K562 (cell line): Measurements from ENCODE around the gene RASAL3. TPM values are rescaled to one million over a fixed set of nuclear protein-coding genes. Genes with fewer than 3 reads are reported as not detected.

Source experiments
- ATAC-seq: fragments of 200-7000 bp; cut with Tn5 transposase; 3 replicates; pipeline ENCODE4 v1.9.1; 2020; ENCODE audit warnings: moderate library complexity
- BruUV-seq: library from RNA; stranded (reverse); fragments of 400-500 nt; replicated peaks from 2 replicates; lab custom pipeline; 2021; lab: Mats Ljungman, UMichigan
- CTCF ChIA-PET: fragments of 300-600 bp; formaldehyde crosslinking; extraction: SDS; loops from one replicate; lab custom pipeline; 2021; ENCODE audit warnings: low intra/inter-chr PET ratio; lab: Yijun Ruan, JAX
- POLR2A ChIA-PET: fragments of 300-600, 350-650 bp; sonication (Branson Sonifier 250); formaldehyde crosslinking; extraction: SDS; loops from one replicate; lab custom pipeline; 2021; ENCODE audit warnings: antibody characterized with exemption, inconsistent platforms; lab: Yijun Ruan, JAX
- DNase-seq, 4 experiments: peaks; one replicate each; pipeline versions ENCODE4 v3.0.0 to v3.0.0-alpha.2; 2011 to 2018; ENCODE audit warnings: low spot score in 3 of 4, mixed read lengths in 3 of 4; ENCODE audit errors: extremely low read depth in 1 of 4
- FAIRE-seq: peaks from 2 replicates; lab custom pipeline; 2011; peaks lifted over from hg19 to GRCh38; lab: Jason Lieb, UNC
- H2AFZ ChIP-seq: 2 replicates; pipeline ENCODE4 v1.6.0; 2011; ENCODE audit warnings: low read depth, low read length, control low read depth, inconsistent platforms
- H3K27ac ChIP-seq: fragments of 200-600 bp; 3 replicates; pipeline ENCODE4 v1.8.0; 2011; ENCODE audit warnings: low read depth, mild to moderate bottlenecking, control low read depth, inconsistent platforms, low read length, moderate library complexity, mixed read lengths; ENCODE audit errors: extremely low read depth
- H3K27me3 ChIP-seq, 2 experiments: fragments of 300-600 bp in 1 of 2; 2 replicates in 1 of 2; 3 replicates in 1 of 2; pipeline versions ENCODE4 v1.6.0 to v1.8.0; 2011; ENCODE audit warnings: inconsistent platforms in 2 of 2, low read length in 2 of 2, mild to moderate bottlenecking in 1 of 2, mixed read lengths in 1 of 2, moderate library complexity in 1 of 2; ENCODE audit not compliant: control insufficient read depth in 2 of 2, insufficient read depth in 2 of 2
- H3K36me3 ChIP-seq: fragments of 300-600 bp; 3 replicates; pipeline ENCODE4 v1.8.0; 2011; ENCODE audit warnings: mild to moderate bottlenecking, low read length, inconsistent platforms; ENCODE audit not compliant: control insufficient read depth, insufficient read depth
- H3K4me1 ChIP-seq, 2 experiments: fragments of 200-600 bp in 1 of 2; replicated peaks in 1 of 2; 2 replicates in 1 of 2; 3 replicates in 1 of 2; pipeline versions ENCODE4 v1.5.1 to v1.8.0; 2011; ENCODE audit warnings: inconsistent platforms in 2 of 2, low read length in 2 of 2, mild to moderate bottlenecking in 1 of 2, mixed read lengths in 1 of 2, moderate library complexity in 1 of 2; ENCODE audit not compliant: control insufficient read depth in 2 of 2, insufficient read depth in 2 of 2
- H3K4me2 ChIP-seq: 2 replicates; pipeline ENCODE4 v1.6.1; 2011; ENCODE audit warnings: low read length, control low read depth, inconsistent platforms, mixed read lengths; ENCODE audit not compliant: insufficient read depth
- H3K4me3 ChIP-seq: fragments of 200-600 bp; sonication (generic), shearing (Covaris generic); 2 replicates; pipeline ENCODE4 v1.5.1; 2016; ENCODE audit warnings: control low read depth, inconsistent platforms
- H3K79me2 ChIP-seq: fragments of 200-600 bp; 3 replicates; pipeline ENCODE4 v1.8.0; 2011; ENCODE audit warnings: low read length, inconsistent platforms; ENCODE audit not compliant: control insufficient read depth, insufficient read depth
- H3K9ac ChIP-seq, 2 experiments: 2 replicates each; pipeline versions ENCODE4 v1.6.0 to v1.6.1; 2011; ENCODE audit warnings: low read depth in 2 of 2, low read length in 2 of 2, control low read depth in 1 of 2, inconsistent platforms in 1 of 2, mild to moderate bottlenecking in 1 of 2, mixed read lengths in 1 of 2; ENCODE audit not compliant: insufficient read depth in 1 of 2
- H3K9me1 ChIP-seq: one replicate; pipeline ENCODE4 v1.6.0; 2011; ENCODE audit warnings: inconsistent platforms, mild to moderate bottlenecking, low read length, moderate library complexity; ENCODE audit not compliant: control insufficient read depth, insufficient read depth
- H3K9me3 ChIP-seq: replicated peaks from 2 replicates; pipeline ENCODE4 v1.5.1; 2011; ENCODE audit warnings: low read depth, low read length, inconsistent platforms; ENCODE audit not compliant: control insufficient read depth, insufficient read depth
- H4K20me1 ChIP-seq: replicated peaks from 2 replicates; pipeline ENCODE4 v1.6.1; 2011; ENCODE audit warnings: low read length, inconsistent platforms, mixed read lengths; ENCODE audit not compliant: control insufficient read depth, insufficient read depth
- ELF4 ChIP-seq: fragments of 450-650 bp; formaldehyde crosslinking; IDR thresholded peaks from 2 replicates; pipeline ENCODE4 v1.4.0; 2022; ENCODE audit warnings: missing genetic modification characterization
- HDAC1 ChIP-seq, 2 experiments: fragments of 450-650 bp; IDR thresholded peaks; 2 replicates each; pipeline ENCODE4 v1.6.1; 2016 to 2017; ENCODE audit warnings: inconsistent platforms in 1 of 2, mild to moderate bottlenecking in 1 of 2, moderate library complexity in 1 of 2
- KDM5B ChIP-seq: fragments of 200-600 bp; sonication (generic); IDR thresholded peaks from 2 replicates; pipeline ENCODE4 v1.6.1; 2012; ENCODE audit warnings: low read depth, mild to moderate bottlenecking, moderate library complexity, low read length, control low read depth, inconsistent platforms; ENCODE audit not compliant: insufficient replicate concordance
- MYC ChIP-seq, 2 experiments: fragments of 250-450 bp in 1 of 2; sonication (Bioruptor Pico) in 1 of 2; IDR thresholded peaks; 2 replicates each; pipeline versions ENCODE4 v1.5.1 to v1.6.1; 2012 to 2021; ENCODE audit warnings: low read depth in 2 of 2, borderline replicate concordance in 1 of 2, improper control_type of control experiment in 1 of 2, low read length in 1 of 2, mild to moderate bottlenecking in 1 of 2, moderate library complexity in 1 of 2
- TAF9B ChIP-seq: fragments of 450-650 bp; IDR thresholded peaks from 2 replicates; pipeline ENCODE4 v1.6.1; 2018; ENCODE audit warnings: mild to moderate bottlenecking; ENCODE audit not compliant: partially characterized antibody
- TEAD4 ChIP-seq, 2 experiments: sonication (generic) in 1 of 2; formaldehyde crosslinking in 1 of 2; IDR thresholded peaks; 2 replicates each; pipeline versions ENCODE4 v1.6.1 to v1.8.0; 2012 to 2022; ENCODE audit warnings: borderline replicate concordance in 1 of 2, inconsistent platforms in 1 of 2, low read length in 1 of 2, mild to moderate bottlenecking in 1 of 2, missing genetic modification reagents in 1 of 2
- TSHZ1 ChIP-seq: fragments of 250-450 bp; sonication (Bioruptor Pico); IDR thresholded peaks from 2 replicates; pipeline ENCODE4 v1.4.0; 2020; ENCODE audit warnings: mild to moderate bottlenecking, moderate library complexity
- ZC3H11A ChIP-seq: IDR thresholded peaks from 2 replicates; pipeline ENCODE4 v1.6.1; 2012; ENCODE audit warnings: low read depth, low read length, improper control_type of control experiment
- ZNF41 ChIP-seq: fragments of 250-450 bp; sonication (Bioruptor Pico); conservative IDR thresholded peaks from 2 replicates; pipeline ENCODE4 v1.4.0; 2020; ENCODE audit warnings: mild to moderate bottlenecking
- WGBS: fragments of 100-300 bp; shearing (Covaris generic); methylation state at CpG from one replicate; pipeline ENCODE4 v1.1.6; 2016; ENCODE audit warnings: low coverage, mixed read lengths; ENCODE audit not compliant: insufficient coverage; ENCODE audit errors: missing lambda C conversion rate; 5-methylcytosine and 5-hydroxymethylcytosine counted together
- in situ Hi-C: fragments of 300-500 bp; cut with MboI; formaldehyde crosslinking; loops from 4 replicates; pipeline ENCODE4 v1.15.0; 2018; ENCODE audit warnings: inconsistent platforms, mixed read lengths
- intact Hi-C: fragments of 100-400 bp; cut with micrococcal nuclease; formaldehyde crosslinking; loops from 2 replicates; pipeline ENCODE4 v1.14.2; 2022
- polyA plus RNA-seq, 8 experiments: library from polyadenylated mRNA; depleted of rRNA in 4 of 8; stranded (reverse) in 5 of 8; unstranded in 3 of 8; fragments of >200 nt; fragmentation: Nextera tagmentation in 2 of 8; fragmentation: Illumina TruSeq in 1 of 8; extraction: Ambion mirVana in 2 of 8; extraction: Trizol in 1 of 8; gene quantifications; 2 replicates each; pipeline versions ENCODE4 v1.2.1 to v1.2.3, GENCODE V29; 2011 to 2014; ENCODE audit warnings: inconsistent platforms in 1 of 8, missing spikeins in 1 of 8
- total RNA-seq, 7 experiments: library from RNA; depleted of rRNA in 6 of 7; stranded (reverse); fragments of >200 nt in 6 of 7; fragmentation: Illumina TruSeq in 2 of 7; extraction: Trizol in 2 of 7; gene quantifications; 2 replicates each; pipeline versions ENCODE4 v1.2.1 to v1.2.3, GENCODE V29; 2011 to 2021; ENCODE audit warnings: low replicate concordance in 1 of 7

RASAL3 gene
- total and polyA plus RNA-seq, 9 of the 15 experiments (the other 6 are each of a cell fraction or from before 2014, with no cell fraction given): 0.07 to 0.44 TPM; not detected in 7

GRCh38 chr19:15424121-15424520, 40.2 kb downstream of the RASAL3 start:
- H3K27me3 ChIP-seq: no peaks in the 10 kb centered on the region
- 91% methylated on average over 9 of the region's 13 CpGs for WGBS
- no peak overlapping the region for H3K27ac ChIP-seq
- no TSS peak for BruUV-seq
- H3K9me3 ChIP-seq: no peaks in the 10 kb centered on the region
- H4K20me1 ChIP-seq: no peaks in the 10 kb centered on the region
- no peak for DNase-seq
- H3K9me1 ChIP-seq: no peaks in the 10 kb centered on the region
- TF ChIP-seq TEAD4 (IDR thresholded peaks at IDR 0.05; ENCODE audit: low read length) (no peak), TEAD4 (CRISPR knock-in tag; IDR thresholded peaks at IDR 0.05; ENCODE audit: borderline replicate concordance) (no peak), ZC3H11A (no peak), ZNF41 (no peak), KDM5B (no peak), MYC (IDR thresholded peaks at IDR 0.05; ENCODE audit: low read depth, low read length) (no peak), MYC (CRISPR knock-in tag; IDR thresholded peaks at IDR 0.05; ENCODE audit: borderline replicate concordance, low read depth) (no peak), TSHZ1 (CRISPR knock-in tag) (no peak), HDAC1 (IDR thresholded peaks at IDR 0.05) (no peak), ELF4 (CRISPR knock-in tag) (no peak), TAF9B (no peak)
- TF ChIP-seq, all 486 proteins: peak for 0
- no peak overlapping the region for H3K4me3 ChIP-seq
- FAIRE-seq (no peak), ATAC-seq (no peak)
- H2AFZ ChIP-seq: no peak overlapping the region
- H3K4me2 ChIP-seq: no peak overlapping the region
- peaks cover 67% of the 10 kb centered on the region for H3K36me3 ChIP-seq
- H3K9ac ChIP-seq: no peak overlapping the region
- in situ Hi-C loops (no loop called here), intact Hi-C loops (no loop called here)
- CTCF ChIA-PET: no interaction called here
- H3K4me1 ChIP-seq: peaks cover 4 to 23% of the 10 kb centered on the region in 2 experiments; a peak in 3 of 5 replicates
- POLR2A ChIA-PET: interaction anchor here (0.8 kb wide), 1 partner anchor 8 kb away, joined by 3 read pairs; no protein-coding TSS in a partner anchor
- H3K79me2 ChIP-seq: peaks cover 9% of the 10 kb centered on the region
